GM12878 (cell line): ENCODE results near the gene PPP2R5C.

ENCODE experiments used
- TF ChIP-seq, protein P1 (sequence below): IDR thresholded peaks from 2 replicates; pipeline ENCODE4 v1.6.1; 2012; ENCODE audit warnings: low read length, inconsistent platforms
- TF ChIP-seq, protein P2 (sequence below), 3 experiments: IDR thresholded peaks in 2 of 3; conservative IDR thresholded peaks in 1 of 3; 2 replicates each; pipeline ENCODE4 v1.5.1; 2011; ENCODE audit warnings: low read depth in 3 of 3, low read length in 3 of 3, mild to moderate bottlenecking in 3 of 3, control low read depth in 2 of 3, moderate library complexity in 2 of 3, inconsistent platforms in 1 of 3, mixed read lengths in 1 of 3; ENCODE audit not compliant: control insufficient read depth in 2 of 3, insufficient read depth in 1 of 3; ENCODE audit errors: extremely low read depth in 1 of 3

DNA sequence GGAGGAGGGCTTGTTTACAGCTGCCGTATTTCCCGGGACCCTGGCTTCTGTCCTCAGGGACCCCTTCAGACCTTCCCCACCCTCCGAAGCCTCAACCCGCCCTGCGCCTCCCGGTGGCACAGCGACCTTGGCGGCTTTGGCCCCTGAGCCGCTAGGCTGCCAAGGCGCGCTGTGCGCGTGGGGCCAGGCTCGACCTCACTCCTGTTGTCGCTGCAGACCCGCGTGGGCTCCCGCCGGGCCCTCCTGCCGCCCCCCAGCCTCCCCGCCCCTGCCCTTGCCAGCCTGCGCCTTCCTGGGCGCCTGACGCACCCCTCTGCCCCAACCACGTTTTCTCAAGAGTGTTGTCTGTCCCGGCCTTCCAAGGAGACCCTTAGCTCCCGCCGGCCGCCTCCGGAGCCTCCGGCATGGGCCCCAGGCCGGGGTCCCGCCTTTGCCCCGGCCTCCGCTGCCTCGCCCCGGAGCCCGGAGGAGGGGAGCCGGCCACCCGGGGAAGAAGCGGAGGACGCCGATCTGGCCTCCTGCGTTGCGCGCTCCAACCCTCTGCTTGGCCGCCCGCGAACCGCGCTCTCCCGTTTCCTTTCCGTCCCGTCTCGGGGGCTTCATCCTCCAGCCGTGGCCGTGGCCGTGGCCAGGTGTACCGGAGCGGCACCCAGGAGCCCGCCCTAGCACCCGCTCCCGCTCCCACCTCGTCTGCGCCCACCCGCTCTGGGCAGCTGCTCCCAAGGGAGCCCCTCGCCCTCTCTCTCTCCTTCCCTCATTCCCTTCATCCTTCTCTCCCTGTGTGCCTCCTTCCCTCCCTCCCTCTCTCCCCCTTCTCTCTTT is 19.9 kb downstream of the PPP2R5C start:
- TF ChIP-seq, protein P1, sequence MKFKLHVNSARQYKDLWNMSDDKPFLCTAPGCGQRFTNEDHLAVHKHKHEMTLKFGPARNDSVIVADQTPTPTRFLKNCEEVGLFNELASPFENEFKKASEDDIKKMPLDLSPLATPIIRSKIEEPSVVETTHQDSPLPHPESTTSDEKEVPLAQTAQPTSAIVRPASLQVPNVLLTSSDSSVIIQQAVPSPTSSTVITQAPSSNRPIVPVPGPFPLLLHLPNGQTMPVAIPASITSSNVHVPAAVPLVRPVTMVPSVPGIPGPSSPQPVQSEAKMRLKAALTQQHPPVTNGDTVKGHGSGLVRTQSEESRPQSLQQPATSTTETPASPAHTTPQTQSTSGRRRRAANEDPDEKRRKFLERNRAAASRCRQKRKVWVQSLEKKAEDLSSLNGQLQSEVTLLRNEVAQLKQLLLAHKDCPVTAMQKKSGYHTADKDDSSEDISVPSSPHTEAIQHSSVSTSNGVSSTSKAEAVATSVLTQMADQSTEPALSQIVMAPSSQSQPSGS: no peak
- TF ChIP-seq, protein P2, sequence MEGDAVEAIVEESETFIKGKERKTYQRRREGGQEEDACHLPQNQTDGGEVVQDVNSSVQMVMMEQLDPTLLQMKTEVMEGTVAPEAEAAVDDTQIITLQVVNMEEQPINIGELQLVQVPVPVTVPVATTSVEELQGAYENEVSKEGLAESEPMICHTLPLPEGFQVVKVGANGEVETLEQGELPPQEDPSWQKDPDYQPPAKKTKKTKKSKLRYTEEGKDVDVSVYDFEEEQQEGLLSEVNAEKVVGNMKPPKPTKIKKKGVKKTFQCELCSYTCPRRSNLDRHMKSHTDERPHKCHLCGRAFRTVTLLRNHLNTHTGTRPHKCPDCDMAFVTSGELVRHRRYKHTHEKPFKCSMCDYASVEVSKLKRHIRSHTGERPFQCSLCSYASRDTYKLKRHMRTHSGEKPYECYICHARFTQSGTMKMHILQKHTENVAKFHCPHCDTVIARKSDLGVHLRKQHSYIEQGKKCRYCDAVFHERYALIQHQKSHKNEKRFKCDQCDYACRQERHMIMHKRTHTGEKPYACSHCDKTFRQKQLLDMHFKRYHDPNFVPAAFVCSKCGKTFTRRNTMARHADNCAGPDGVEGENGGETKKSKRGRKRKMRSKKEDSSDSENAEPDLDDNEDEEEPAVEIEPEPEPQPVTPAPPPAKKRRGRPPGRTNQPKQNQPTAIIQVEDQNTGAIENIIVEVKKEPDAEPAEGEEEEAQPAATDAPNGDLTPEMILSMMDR (IDR thresholded peaks at IDR 0.05 in 2 of 3, conservative IDR thresholded peaks at IDR 0.05 in 1 of 3; ENCODE audit: control insufficient read depth in 2 of 3, extremely low read depth in 1 of 3, insufficient read depth in 1 of 3, low read depth in 3 of 3, low read length in 3 of 3): no peak
